ENCODE measurements around the gene INPP5A.

DNA sequence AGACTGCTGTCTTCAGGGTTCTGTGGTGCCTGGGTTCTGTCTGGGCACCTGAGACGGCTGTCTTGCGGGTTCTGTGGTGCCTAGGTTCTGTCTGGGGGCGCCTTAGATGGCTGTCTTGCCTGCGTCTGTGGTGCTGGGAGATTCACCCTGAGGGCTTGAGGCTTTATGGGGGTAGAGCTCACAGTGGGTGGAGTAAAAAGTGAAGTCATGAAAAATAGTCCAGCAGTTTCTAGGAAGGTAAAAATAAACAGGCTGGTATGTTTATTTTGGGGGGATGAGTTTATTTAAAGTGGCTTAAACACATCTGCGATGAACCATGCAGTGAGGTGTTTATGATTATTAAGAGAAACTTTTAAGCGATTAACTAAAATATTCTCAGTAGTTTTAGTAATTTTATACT lies 184.1 kb downstream of the INPP5A start:
- TF ChIP-seq POLR2A (IDR thresholded peaks at IDR 0.05; ENCODE audit: low read length), result no peak
- no peak for TF ChIP-seq GATA1 (IDR thresholded peaks at IDR 0.05; ENCODE audit: low read depth, low read length)

Data from erythroblast (primary cell).